ENCODE data around the gene CSRP2. TPM values are rescaled to one million over a fixed set of nuclear protein-coding genes. Genes with fewer than 3 reads are reported as not detected.

Gene CSRP2
- total RNA-seq (not detected), polyA plus RNA-seq (under 1 TPM; 0.11 to 0.83 TPM)

DNA sequence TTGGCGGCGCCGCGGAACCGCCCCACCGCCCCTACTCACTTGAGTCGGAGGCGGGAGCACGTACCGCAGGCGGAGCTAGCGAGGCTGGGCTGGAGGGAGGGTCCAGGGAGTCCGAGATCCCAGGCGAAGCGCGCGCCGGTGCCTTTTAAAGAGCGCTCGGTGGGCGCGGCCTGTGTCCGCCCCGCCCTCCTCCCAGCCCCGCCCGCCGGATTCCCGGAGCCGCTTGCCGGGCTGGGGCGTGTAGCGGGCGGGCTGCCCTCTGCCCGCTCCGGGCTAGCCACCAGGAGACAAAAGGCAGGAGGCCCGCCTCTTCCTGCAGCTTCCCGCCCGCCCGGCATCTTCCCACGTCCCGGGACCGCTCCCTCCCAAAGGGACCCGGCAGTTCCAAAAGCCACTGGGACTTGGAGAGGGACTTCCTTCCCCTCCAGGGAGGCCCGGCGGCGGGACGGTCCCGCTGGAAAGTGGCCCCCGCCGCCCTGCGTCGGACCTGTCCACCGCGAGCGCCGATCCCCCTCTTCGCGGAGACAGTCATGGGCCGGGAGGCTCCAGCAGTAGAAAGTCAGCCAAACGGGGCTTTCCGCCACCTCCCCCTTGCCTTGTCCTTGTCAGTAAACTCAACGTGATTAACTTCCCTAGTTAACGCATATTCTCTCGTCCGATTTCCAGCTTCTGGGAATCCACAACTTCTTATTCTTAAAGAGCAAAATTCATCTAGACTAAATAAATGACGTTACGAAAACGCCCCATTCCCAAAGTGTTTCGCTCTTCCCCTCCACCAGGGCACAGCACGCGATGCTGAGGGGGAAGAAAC, at the start of gene CSRP2:
Gene CSRP2 (minus strand): TSS at position 121 of the 811 bp plus-strand sequence. CDS start 12,759 bp downstream, outside the sequence.
- H3K9me3 ChIP-seq (ENCODE audit: control insufficient read depth in 1 of 2, low read length in 2 of 2): no peaks in the 10 kb centered on the region
- peak within 1 kb of the TSS; percentile 87 to 96 (median 92) for H3K4me3 Mint-ChIP-seq
- H3K9me3 Mint-ChIP-seq: peaks cover 0 to 5% (median 0%) of the 10 kb centered on the region in 8 donors
- peaks cover 8% of the 10 kb centered on the region for H3K4me1 ChIP-seq (ENCODE audit: insufficient read depth, low read length)
- H3K4me3 ChIP-seq (ENCODE audit: low read length in 2 of 2): peak within 1 kb of the TSS; percentile 15 to 49
- H3K27me3 ChIP-seq (ENCODE audit: insufficient read depth, low read length): peaks cover 30% of the 10 kb centered on the region
- no peak within 1 kb of the TSS for H3K27ac ChIP-seq (ENCODE audit: low read depth, low read length)
- H3K27ac Mint-ChIP-seq: peak within 1 kb of the TSS in 5 of 7 donors; percentile 25 to 86 (median 49)
- H3K36me3 Mint-ChIP-seq: no peaks in the 10 kb centered on the region
- CTCF ChIA-PET (ENCODE audit: partially characterized antibody): no interaction called here
- peaks cover 7 to 25% (median 15%) of the 10 kb centered on the region in 4 donors for H3K4me1 Mint-ChIP-seq
- peak; percentile 20 to 56 (median 28) for DNase-seq
- intact Hi-C loops (cut with micrococcal nuclease): no loop called here
- H3K27me3 Mint-ChIP-seq: peaks cover 33 to 35% of the 10 kb centered on the region in 2 donors
- H3K36me3 ChIP-seq (ENCODE audit: insufficient read depth, low read length): no peaks in the 10 kb centered on the region
- POLR2A ChIA-PET (ENCODE audit: partially characterized antibody): no interaction called here

DNA sequence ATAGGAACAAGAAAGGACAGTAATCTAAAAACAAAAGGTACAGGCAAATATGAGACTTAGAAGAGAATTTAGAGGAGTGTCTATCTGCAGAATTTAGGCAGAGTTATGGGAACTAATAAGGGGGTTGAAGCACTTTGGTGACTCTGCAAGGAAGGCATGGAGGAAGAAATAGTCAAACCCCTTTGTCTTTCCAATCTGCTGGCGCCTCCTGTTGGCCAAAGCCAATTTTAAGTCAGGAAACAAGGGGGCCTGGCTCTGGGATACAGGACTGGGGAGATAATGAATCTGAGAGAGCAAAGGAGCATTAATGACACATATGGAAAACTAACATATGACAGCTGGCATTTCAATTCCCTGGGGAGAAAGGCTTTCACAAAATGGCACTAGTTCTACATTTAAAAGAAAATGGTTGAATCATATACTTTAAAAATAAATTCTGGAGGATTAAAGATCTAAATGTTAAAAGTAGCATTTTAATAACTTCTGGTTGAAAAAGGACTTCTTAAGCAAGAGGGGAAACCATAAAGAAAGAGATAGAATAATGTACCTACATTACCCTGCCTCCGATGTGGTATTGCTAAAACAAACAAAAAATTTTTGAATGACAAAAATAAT, 48.5 kb upstream of the CSRP2 start:
- ChIA-PET POLR2A (ENCODE audit: partially characterized antibody) (no interaction called here), CTCF (ENCODE audit: partially characterized antibody) (interaction anchor here (1.3 to 1.6 kb wide), 2 partner anchors 9 to 305 kb away, joined by 3 read pairs; no protein-coding TSS in a partner anchor)
- H3K27ac ChIP-seq (ENCODE audit: low read depth, low read length): no peak overlapping the region
- no peak for DNase-seq
- no peaks in the 10 kb centered on the region for H3K9me3 ChIP-seq (ENCODE audit: control insufficient read depth in 1 of 2, low read length in 2 of 2)
- H3K27me3 Mint-ChIP-seq: peaks cover 12 to 13% of the 10 kb centered on the region in 2 donors
- no peaks in the 10 kb centered on the region for H3K4me1 Mint-ChIP-seq
- H3K27me3 ChIP-seq (ENCODE audit: insufficient read depth, low read length): no peaks in the 10 kb centered on the region
- no peaks in the 10 kb centered on the region for H3K4me1 ChIP-seq (ENCODE audit: insufficient read depth, low read length)
- H3K9me3 Mint-ChIP-seq: peaks cover 0 to 5% (median 0%) of the 10 kb centered on the region in 8 donors
- no peaks in the 10 kb centered on the region for H3K36me3 Mint-ChIP-seq
- no peak overlapping the region for H3K4me3 ChIP-seq (ENCODE audit: low read length in 2 of 2)
- no peak overlapping the region for H3K27ac Mint-ChIP-seq
- H3K4me3 Mint-ChIP-seq: no peak overlapping the region
- intact Hi-C loops (cut with micrococcal nuclease): loop anchor here (1.0 kb wide), 1 partner anchor 306 kb away; no protein-coding TSS in a partner anchor
- H3K36me3 ChIP-seq (ENCODE audit: insufficient read depth, low read length): no peaks in the 10 kb centered on the region

DNA sequence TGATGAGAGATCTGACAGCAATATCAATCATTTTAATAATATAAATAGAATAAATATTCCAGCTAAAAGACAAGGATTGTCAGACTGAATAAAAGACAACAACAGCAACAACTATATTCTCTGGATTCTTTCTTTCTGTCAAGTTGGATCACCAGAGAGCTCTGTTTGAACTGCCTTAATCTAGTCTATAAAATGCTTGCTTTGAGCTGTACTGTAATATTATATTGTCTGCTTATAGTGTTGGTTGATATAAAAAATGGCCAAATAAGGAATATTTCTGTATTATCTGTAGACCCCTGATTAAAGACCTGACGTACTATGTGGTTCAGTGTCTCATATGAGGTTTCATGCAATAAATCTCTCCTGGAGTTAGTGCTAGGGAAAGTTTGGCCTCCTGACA, 46.3 kb upstream of the CSRP2 start:
- Histone ChIP-seq H3K4me3 (ENCODE audit: low read length in 2 of 2) (no peak overlapping the region), H3K36me3 (ENCODE audit: insufficient read depth, low read length) (no peaks in the 10 kb centered on the region), H3K27ac (ENCODE audit: low read depth, low read length) (no peak overlapping the region), H3K9me3 (ENCODE audit: control insufficient read depth in 1 of 2, low read length in 2 of 2) (no peaks in the 10 kb centered on the region), H3K27me3 (ENCODE audit: insufficient read depth, low read length) (no peaks in the 10 kb centered on the region), H3K4me1 (ENCODE audit: insufficient read depth, low read length) (no peaks in the 10 kb centered on the region)
- CTCF ChIA-PET (ENCODE audit: partially characterized antibody): no interaction called here
- no peaks in the 10 kb centered on the region for H3K9me3 Mint-ChIP-seq
- peaks cover 4 to 6% of the 10 kb centered on the region in 2 donors for H3K27me3 Mint-ChIP-seq
- POLR2A ChIA-PET (ENCODE audit: partially characterized antibody): no interaction called here
- intact Hi-C loops (cut with micrococcal nuclease): no loop called here
- no peak for DNase-seq
- H3K27ac Mint-ChIP-seq: no peak overlapping the region
- no peaks in the 10 kb centered on the region for H3K36me3 Mint-ChIP-seq
- H3K4me1 Mint-ChIP-seq: no peaks in the 10 kb centered on the region
- H3K4me3 Mint-ChIP-seq: no peak overlapping the region

DNA sequence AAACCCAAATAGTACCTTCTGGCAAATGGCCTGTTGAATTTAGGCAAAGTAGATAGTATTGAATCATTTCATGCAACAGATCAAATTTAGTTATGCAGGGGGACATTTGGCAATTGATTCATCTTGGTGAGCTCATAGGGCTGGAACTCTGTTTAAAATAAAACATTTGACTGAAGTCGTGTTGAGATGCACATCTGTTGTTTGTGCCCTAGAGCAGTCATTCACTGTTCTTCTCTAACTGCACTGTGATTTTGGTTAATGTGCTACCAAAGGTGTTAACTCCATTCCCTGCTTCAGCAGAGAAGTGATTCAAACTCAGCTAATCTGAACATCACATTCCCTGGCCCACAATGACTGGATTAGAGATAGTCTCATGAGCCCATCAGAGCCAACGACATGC, 44.0 kb upstream of the CSRP2 start:
- Histone ChIP-seq H3K27me3 (ENCODE audit: insufficient read depth, low read length) (no peaks in the 10 kb centered on the region), H3K27ac (ENCODE audit: low read depth, low read length) (no peak overlapping the region), H3K36me3 (ENCODE audit: insufficient read depth, low read length) (no peaks in the 10 kb centered on the region), H3K4me3 (ENCODE audit: low read length in 2 of 2) (no peak overlapping the region), H3K4me1 (ENCODE audit: insufficient read depth, low read length) (no peaks in the 10 kb centered on the region), H3K9me3 (ENCODE audit: control insufficient read depth in 1 of 2, low read length in 2 of 2) (no peaks in the 10 kb centered on the region)
- no peak for DNase-seq
- Mint-ChIP-seq H3K9me3 (no peaks in the 10 kb centered on the region), H3K4me1 (no peaks in the 10 kb centered on the region), H3K4me3 (no peak overlapping the region), H3K27me3 (peaks cover 2 to 12% of the 10 kb centered on the region in 2 donors), H3K36me3 (no peaks in the 10 kb centered on the region), H3K27ac (no peak overlapping the region)
- ChIA-PET POLR2A (ENCODE audit: partially characterized antibody) (no interaction called here), CTCF (ENCODE audit: partially characterized antibody) (no interaction called here)
- intact Hi-C loops (cut with micrococcal nuclease): no loop called here

DNA sequence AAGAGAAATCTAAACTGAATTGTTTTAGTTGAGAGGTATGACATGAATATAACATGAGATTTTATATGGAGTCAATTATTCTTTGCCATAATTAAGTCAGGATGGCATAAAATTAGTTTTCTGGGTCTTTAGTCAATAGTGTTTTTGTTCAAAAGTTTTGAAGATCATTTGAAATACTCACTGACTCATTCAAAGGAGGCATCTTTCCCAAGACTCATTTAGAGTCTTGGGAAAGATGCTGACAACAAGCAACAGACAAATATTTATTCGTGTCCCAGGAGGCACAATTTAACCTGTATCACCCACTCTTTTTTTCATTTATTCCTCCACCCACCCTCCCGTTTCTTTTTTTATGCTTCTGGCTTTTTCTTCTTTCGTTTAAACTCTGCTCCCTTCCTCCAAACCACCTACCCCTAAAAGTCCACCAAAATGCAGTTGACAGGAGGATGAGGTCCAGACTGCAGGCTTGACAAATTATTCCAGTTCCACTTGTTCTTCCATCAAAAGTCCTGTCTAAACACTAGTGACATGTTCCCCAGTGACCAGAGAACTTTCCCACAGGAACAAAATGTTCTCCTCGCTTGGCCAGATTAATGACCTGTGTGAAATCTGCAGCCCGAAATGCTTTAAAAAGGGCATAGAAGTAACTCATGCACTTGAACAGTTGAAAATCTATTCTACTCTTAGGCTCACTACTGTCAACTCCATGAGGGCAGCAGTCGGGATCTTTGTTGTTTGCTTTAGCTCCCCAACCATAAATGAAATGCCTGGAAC, 43.3 kb upstream of the CSRP2 start:
- H3K4me3 Mint-ChIP-seq: no peak overlapping the region
- intact Hi-C loops (cut with micrococcal nuclease): no loop called here
- no peaks in the 10 kb centered on the region for H3K4me1 Mint-ChIP-seq
- CTCF ChIA-PET (ENCODE audit: partially characterized antibody): no interaction called here
- DNase-seq: no peak
- Histone ChIP-seq H3K27ac (ENCODE audit: low read depth, low read length) (no peak overlapping the region), H3K27me3 (ENCODE audit: insufficient read depth, low read length) (no peaks in the 10 kb centered on the region), H3K4me3 (ENCODE audit: low read length in 2 of 2) (no peak overlapping the region), H3K4me1 (ENCODE audit: insufficient read depth, low read length) (no peaks in the 10 kb centered on the region), H3K9me3 (ENCODE audit: control insufficient read depth in 1 of 2, low read length in 2 of 2) (no peaks in the 10 kb centered on the region), H3K36me3 (ENCODE audit: insufficient read depth, low read length) (no peaks in the 10 kb centered on the region)
- H3K36me3 Mint-ChIP-seq: no peaks in the 10 kb centered on the region
- POLR2A ChIA-PET (ENCODE audit: partially characterized antibody): no interaction called here
- H3K27me3 Mint-ChIP-seq: peaks cover 2 to 12% of the 10 kb centered on the region in 2 donors
- H3K27ac Mint-ChIP-seq: no peak overlapping the region
- no peaks in the 10 kb centered on the region for H3K9me3 Mint-ChIP-seq

DNA sequence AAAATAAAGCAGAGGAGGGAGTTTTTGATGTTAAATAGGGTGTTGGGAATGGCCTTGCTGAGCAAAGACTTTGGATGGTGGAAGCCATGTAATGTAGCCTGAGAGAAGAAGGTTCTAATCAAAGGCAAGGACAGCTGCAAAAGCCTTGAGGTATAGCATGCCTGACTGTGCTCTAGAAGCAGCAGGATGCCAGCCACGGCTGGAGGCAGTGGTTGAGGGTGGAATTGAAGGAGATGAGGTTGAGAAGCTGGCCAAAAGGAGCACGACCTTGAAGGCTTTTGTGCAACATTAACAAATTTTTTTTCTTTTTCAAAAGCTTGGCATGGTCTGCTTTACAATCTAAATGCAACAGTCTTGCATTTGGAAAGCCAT, 42.3 kb upstream of the CSRP2 start:
- H3K27ac Mint-ChIP-seq: no peak overlapping the region
- POLR2A ChIA-PET (ENCODE audit: partially characterized antibody): no interaction called here
- CTCF ChIA-PET (ENCODE audit: partially characterized antibody): no interaction called here

More for the DNA sequence above, 42.3 kb upstream of the CSRP2 start:
- peaks cover 4 to 16% of the 10 kb centered on the region in 2 donors for H3K27me3 Mint-ChIP-seq
- H3K4me3 Mint-ChIP-seq: no peak overlapping the region
- Histone ChIP-seq H3K27me3 (ENCODE audit: insufficient read depth, low read length) (no peaks in the 10 kb centered on the region), H3K27ac (ENCODE audit: low read depth, low read length) (no peak overlapping the region), H3K36me3 (ENCODE audit: insufficient read depth, low read length) (no peaks in the 10 kb centered on the region), H3K9me3 (ENCODE audit: control insufficient read depth in 1 of 2, low read length in 2 of 2) (no peaks in the 10 kb centered on the region), H3K4me3 (ENCODE audit: low read length in 2 of 2) (no peak overlapping the region), H3K4me1 (ENCODE audit: insufficient read depth, low read length) (no peaks in the 10 kb centered on the region)
- H3K36me3 Mint-ChIP-seq: no peaks in the 10 kb centered on the region
- no peaks in the 10 kb centered on the region for H3K9me3 Mint-ChIP-seq
- intact Hi-C loops (cut with micrococcal nuclease): no loop called here
- no peaks in the 10 kb centered on the region for H3K4me1 Mint-ChIP-seq
- DNase-seq: no peak

All from CD4-positive, alpha-beta memory T cell (primary cell).